Measurements from ENCODE around the gene BCL11B. TPM values are rescaled to one million over a fixed set of nuclear protein-coding genes. Genes with fewer than 3 reads are reported as not detected.

Gene BCL11B
- total RNA-seq = 10 to 100 TPM; 62.1 to 66.2 TPM

GRCh38 chr14:99271951-99272631 lies at the start of gene BCL11B:
TSS of gene BCL11B (minus strand) at chr14:99272197. CDS start at chr14:99271218, 979 bp downstream.
- peak within 1 kb of the TSS; percentile 98 for H3K27ac Mint-ChIP-seq
- H3K9me3 Mint-ChIP-seq (ENCODE audit: low read depth) = no peaks in the 10 kb centered on the region
- intact Hi-C loops (cut with DNase I, micrococcal nuclease) = loop anchor here (1.0 to 10.0 kb wide), 17 partner anchors 145 to 1863 kb away; partner anchors contain the start of genes CCNK (in 1 of the 2) and EVL (in 1 of the 2)
- H3K4me3 Mint-ChIP-seq = peak within 1 kb of the TSS; percentile 87
- ChIA-PET CTCF (interaction anchor here (0.6 to 1.4 kb wide), 10 partner anchors 10 to 1489 kb away, joined by 3 to 5 read pairs (median 4); no protein-coding TSS in a partner anchor), POLR2A (interaction anchor here (0.6 to 1.6 kb wide), 15 partner anchors 10 to 1863 kb away, joined by 3 to 20 read pairs (median 3); no protein-coding TSS in a partner anchor)
- H3K27me3 Mint-ChIP-seq = peaks cover 2% of the 10 kb centered on the region
- peaks cover 31% of the 10 kb centered on the region for H3K36me3 Mint-ChIP-seq (ENCODE audit: low read depth)
- ATAC-seq = peak; percentile 76
- peak; percentile 95 for DNase-seq
- peaks cover 32% of the 10 kb centered on the region for H3K4me1 Mint-ChIP-seq

GRCh38 chr14:99321236-99321925 lies 49.4 kb upstream of the BCL11B start:
- ChIA-PET CTCF (interaction anchor here (0.7 to 2.0 kb wide), 3 partner anchors 21 to 94 kb away, joined by 3 to 29 read pairs (median 4); no protein-coding TSS in a partner anchor), POLR2A (no interaction called here)
- DNase-seq (no peak), ATAC-seq (no peak)
- intact Hi-C loops (cut with DNase I, micrococcal nuclease) = loop anchor here in 1 of 2 experiments (1.0 kb wide), 1 partner anchor 91 kb away; no protein-coding TSS in a partner anchor
- Mint-ChIP-seq H3K27ac (no peak overlapping the region), H3K9me3 (ENCODE audit: low read depth) (no peaks in the 10 kb centered on the region), H3K4me3 (no peak overlapping the region), H3K27me3 (no peaks in the 10 kb centered on the region), H3K36me3 (ENCODE audit: low read depth) (no peaks in the 10 kb centered on the region), H3K4me1 (peaks cover 6% of the 10 kb centered on the region)

- ATAC-seq (no peak), DNase-seq (no peak)
- H3K27me3 Mint-ChIP-seq = no peaks in the 10 kb centered on the region
- intact Hi-C loops (cut with DNase I, micrococcal nuclease) = loop anchor here (1.0 kb wide), 2 partner anchors 92 to 95 kb away; no protein-coding TSS in a partner anchor
- no peaks in the 10 kb centered on the region for H3K36me3 Mint-ChIP-seq (ENCODE audit: low read depth)
- H3K4me1 Mint-ChIP-seq = peaks cover 6% of the 10 kb centered on the region
- ChIA-PET CTCF (interaction anchor here (0.5 to 2.0 kb wide), 23 partner anchors 9 to 1377 kb away, joined by 3 to 29 read pairs (median 4); no protein-coding TSS in a partner anchor), POLR2A (interaction anchor here (1.1 kb wide), 1 partner anchor 14 kb away, joined by 3 read pairs; no protein-coding TSS in a partner anchor)
- no peak overlapping the region for H3K27ac Mint-ChIP-seq
- H3K9me3 Mint-ChIP-seq (ENCODE audit: low read depth) = no peaks in the 10 kb centered on the region
- H3K4me3 Mint-ChIP-seq = no peak overlapping the region
Observed at GRCh38 chr14:99320621-99321235, 48.7 kb upstream of the BCL11B start.

- CTCF ChIA-PET = interaction anchor here (0.5 to 2.0 kb wide), 36 partner anchors 9 to 1433 kb away, joined by 3 to 29 read pairs (median 3); no protein-coding TSS in a partner anchor
- Mint-ChIP-seq H3K27ac (no peak overlapping the region), H3K4me3 (no peak overlapping the region), H3K4me1 (peaks cover 6% of the 10 kb centered on the region), H3K9me3 (ENCODE audit: low read depth) (no peaks in the 10 kb centered on the region), H3K36me3 (ENCODE audit: low read depth) (no peaks in the 10 kb centered on the region), H3K27me3 (no peaks in the 10 kb centered on the region)
- POLR2A ChIA-PET = interaction anchor here (1.1 kb wide), 1 partner anchor 15 kb away, joined by 3 read pairs; no protein-coding TSS in a partner anchor
- peak; percentile 90 for DNase-seq
- intact Hi-C loops (cut with DNase I, micrococcal nuclease) = loop anchor here (1.0 kb wide), 1 partner anchor 95 kb away; no protein-coding TSS in a partner anchor
- ATAC-seq = peak; percentile 92
Observed at GRCh38 chr14:99320105-99320572, 48.1 kb upstream of the BCL11B start.

- Mint-ChIP-seq H3K9me3 (ENCODE audit: low read depth) (no peaks in the 10 kb centered on the region), H3K27me3 (no peaks in the 10 kb centered on the region), H3K27ac (no peak overlapping the region), H3K4me3 (no peak overlapping the region), H3K36me3 (ENCODE audit: low read depth) (no peaks in the 10 kb centered on the region), H3K4me1 (peaks cover 6% of the 10 kb centered on the region)
- no peak for ATAC-seq
- intact Hi-C loops (cut with DNase I, micrococcal nuclease) = no loop called here
- no peak for DNase-seq
- POLR2A ChIA-PET = no interaction called here
- CTCF ChIA-PET = interaction anchor here (0.6 to 1.7 kb wide), 4 partner anchors 53 to 95 kb away, joined by 3 to 8 read pairs (median 6); no protein-coding TSS in a partner anchor
Observed at GRCh38 chr14:99318959-99319295, 46.9 kb upstream of the BCL11B start.

- DNase-seq (no peak), ATAC-seq (no peak)
- no peaks in the 10 kb centered on the region for H3K9me3 Mint-ChIP-seq (ENCODE audit: low read depth)
- H3K27me3 Mint-ChIP-seq = no peaks in the 10 kb centered on the region
- intact Hi-C loops (cut with DNase I, micrococcal nuclease) = no loop called here
- ChIA-PET POLR2A (no interaction called here), CTCF (interaction anchor here (0.6 to 0.8 kb wide), 2 partner anchors 54 to 98 kb away, joined by 3 read pairs; no protein-coding TSS in a partner anchor)
- H3K4me3 Mint-ChIP-seq = no peak overlapping the region
- no peaks in the 10 kb centered on the region for H3K36me3 Mint-ChIP-seq (ENCODE audit: low read depth)
- peaks cover 6% of the 10 kb centered on the region for H3K4me1 Mint-ChIP-seq
- H3K27ac Mint-ChIP-seq = no peak overlapping the region
Observed at GRCh38 chr14:99318091-99318958, 46.3 kb upstream of the BCL11B start.

- H3K4me1 Mint-ChIP-seq = peaks cover 6% of the 10 kb centered on the region
- ChIA-PET POLR2A (no interaction called here), CTCF (interaction anchor here (0.8 kb wide), 1 partner anchor 99 kb away, joined by 3 read pairs; no protein-coding TSS in a partner anchor)
- no peaks in the 10 kb centered on the region for H3K27me3 Mint-ChIP-seq
- H3K9me3 Mint-ChIP-seq (ENCODE audit: low read depth) = no peaks in the 10 kb centered on the region
- DNase-seq (no peak), ATAC-seq (no peak)
- no peak overlapping the region for H3K4me3 Mint-ChIP-seq
- intact Hi-C loops (cut with DNase I, micrococcal nuclease) = no loop called here
- H3K36me3 Mint-ChIP-seq (ENCODE audit: low read depth) = no peaks in the 10 kb centered on the region
- no peak overlapping the region for H3K27ac Mint-ChIP-seq
Observed at GRCh38 chr14:99317231-99318090, 45.5 kb upstream of the BCL11B start.

- Mint-ChIP-seq H3K27ac (no peak overlapping the region), H3K27me3 (no peaks in the 10 kb centered on the region)
Observed at GRCh38 chr14:99316281-99317163, 44.5 kb upstream of the BCL11B start.

GRCh38 chr14:99315197-99315596 lies 43.2 kb upstream of the BCL11B start:
- no peaks in the 10 kb centered on the region for H3K36me3 Mint-ChIP-seq (ENCODE audit: low read depth)
- no peak for DNase-seq
- ChIA-PET POLR2A (no interaction called here), CTCF (no interaction called here)
- no peak overlapping the region for H3K4me3 Mint-ChIP-seq
- H3K27me3 Mint-ChIP-seq = no peaks in the 10 kb centered on the region
- peaks cover 5% of the 10 kb centered on the region for H3K4me1 Mint-ChIP-seq
- no peak for ATAC-seq
- H3K27ac Mint-ChIP-seq = no peak overlapping the region
- intact Hi-C loops (cut with DNase I, micrococcal nuclease) = no loop called here
- H3K9me3 Mint-ChIP-seq (ENCODE audit: low read depth) = peaks cover 9% of the 10 kb centered on the region

More at GRCh38 chr14:99316281-99317163, 44.5 kb upstream of the BCL11B start:
- CTCF ChIA-PET = no interaction called here
- no peak for ATAC-seq
- intact Hi-C loops (cut with DNase I, micrococcal nuclease) = no loop called here
- H3K36me3 Mint-ChIP-seq (ENCODE audit: low read depth) = no peaks in the 10 kb centered on the region
- H3K9me3 Mint-ChIP-seq (ENCODE audit: low read depth) = no peaks in the 10 kb centered on the region
- no peak overlapping the region for H3K4me3 Mint-ChIP-seq
- DNase-seq = no peak
- POLR2A ChIA-PET = no interaction called here
- H3K4me1 Mint-ChIP-seq = peaks cover 6% of the 10 kb centered on the region

Measured in activated CD4-positive, alpha-beta T cell treated with anti-CD3 and anti-CD28 coated beads for 36 hours (primary cell).